H9 (cell line): ENCODE measurements around the gene ACOT11. TPM values are rescaled to one million over a fixed set of nuclear protein-coding genes. Genes with fewer than 3 reads are reported as not detected.

Experiments used
- DNase-seq: peaks from one replicate; pipeline ENCODE4 v3.0.0-alpha.2; 2017
- H2AFZ ChIP-seq: one replicate; pipeline ENCODE4 v1.6.1; 2013; ENCODE audit warnings: mild to moderate bottlenecking, low read length, control low read depth, moderate library complexity
- H2AK5ac ChIP-seq: 2 replicates; pipeline ENCODE4 v1.6.1; 2013; ENCODE audit warnings: low read length, control low read depth, mixed read lengths; ENCODE audit not compliant: insufficient read length
- H2BK120ac ChIP-seq: one replicate; pipeline ENCODE4 v1.6.1; 2013; ENCODE audit warnings: low read depth, mild to moderate bottlenecking, low read length, control low read depth, inconsistent platforms; ENCODE audit not compliant: poor library complexity, severe bottlenecking
- H2BK12ac ChIP-seq: 2 replicates; pipeline ENCODE4 v1.6.1; 2013; ENCODE audit warnings: low read length, control low read depth, mixed read lengths, low read depth; ENCODE audit not compliant: insufficient read length
- H2BK15ac ChIP-seq: 2 replicates; pipeline ENCODE4 v1.6.1; 2013; ENCODE audit warnings: low read depth, low read length, control low read depth
- H2BK20ac ChIP-seq: one replicate; pipeline ENCODE4 v1.6.1; 2013; ENCODE audit warnings: low read depth, mild to moderate bottlenecking, low read length, control low read depth, inconsistent platforms; ENCODE audit not compliant: poor library complexity, severe bottlenecking
- H2BK5ac ChIP-seq: 2 replicates; pipeline ENCODE4 v1.6.1; 2013; ENCODE audit warnings: low read length, control low read depth, mixed read lengths; ENCODE audit not compliant: insufficient read length
- H3K14ac ChIP-seq: 2 replicates; pipeline ENCODE4 v1.6.1; 2013; ENCODE audit warnings: low read length, control low read depth; ENCODE audit not compliant: insufficient read depth
- H3K18ac ChIP-seq: 2 replicates; pipeline ENCODE4 v1.6.1; 2013; ENCODE audit warnings: low read depth, mild to moderate bottlenecking, mixed read lengths, low read length, control low read depth; ENCODE audit not compliant: insufficient read length
- H3K23ac ChIP-seq: 2 replicates; pipeline ENCODE4 v1.6.1; 2013; ENCODE audit warnings: low read length, control low read depth, mixed read lengths, low read depth; ENCODE audit not compliant: insufficient read length
- H3K23me2 ChIP-seq: 2 replicates; pipeline ENCODE4 v1.6.1; 2013; ENCODE audit warnings: low read depth, mild to moderate bottlenecking, mixed read lengths, low read length, control low read depth; ENCODE audit not compliant: insufficient read length, poor library complexity, severe bottlenecking
- H3K27ac ChIP-seq: 2 replicates; pipeline ENCODE4 v1.5.1; 2013; ENCODE audit warnings: low read length, control low read depth, mixed read lengths, low read depth; ENCODE audit not compliant: insufficient read length
- H3K27me3 ChIP-seq: 2 replicates; pipeline ENCODE4 v1.6.1; 2013; ENCODE audit warnings: low read length, control low read depth, inconsistent platforms; ENCODE audit not compliant: insufficient read depth
- H3K4ac ChIP-seq: 2 replicates; pipeline ENCODE4 v1.6.1; 2013; ENCODE audit warnings: low read depth, mild to moderate bottlenecking, control low read depth, inconsistent platforms, low read length, moderate library complexity
- H3K4me1 ChIP-seq: 2 replicates; pipeline ENCODE4 v1.6.1; 2013; ENCODE audit warnings: low read length, control low read depth, inconsistent platforms; ENCODE audit not compliant: insufficient read depth
- H3K4me2 ChIP-seq: 2 replicates; pipeline ENCODE4 v1.6.1; 2013; ENCODE audit warnings: low read length, control low read depth, mixed read lengths; ENCODE audit not compliant: insufficient read length, insufficient read depth
- H3K56ac ChIP-seq: 2 replicates; pipeline ENCODE4 v1.6.1; 2013; ENCODE audit warnings: low read depth, mild to moderate bottlenecking, mixed read lengths, low read length, control low read depth; ENCODE audit not compliant: insufficient read length
- H3K79me1 ChIP-seq: 2 replicates; pipeline ENCODE4 v1.6.1; 2013; ENCODE audit warnings: low read depth, mild to moderate bottlenecking, moderate library complexity, low read length, control low read depth, inconsistent platforms; ENCODE audit not compliant: insufficient read depth, poor library complexity, severe bottlenecking
- H3K79me2 ChIP-seq: 2 replicates; pipeline ENCODE4 v1.6.1; 2013; ENCODE audit warnings: low read length, control low read depth, inconsistent platforms; ENCODE audit not compliant: insufficient read depth
- H3K9ac ChIP-seq: 2 replicates; pipeline ENCODE4 v1.6.1; 2013; ENCODE audit warnings: low read length, control low read depth, mixed read lengths; ENCODE audit not compliant: insufficient read length; ENCODE audit errors: extremely low read depth
- H3K9me3 ChIP-seq: one replicate; pipeline ENCODE4 v1.6.1; 2013; ENCODE audit warnings: low read depth, low read length, inconsistent platforms; ENCODE audit not compliant: control insufficient read depth
- H3T11ph ChIP-seq: one replicate; pipeline ENCODE4 v1.6.1; 2013; ENCODE audit warnings: mild to moderate bottlenecking, low read length, control low read depth, inconsistent platforms
- H4K20me1 ChIP-seq: one replicate; pipeline ENCODE4 v1.6.1; 2013; ENCODE audit not compliant: control insufficient read depth, insufficient read length, insufficient read depth
- H4K5ac ChIP-seq: 2 replicates; pipeline ENCODE4 v1.6.1; 2013; ENCODE audit warnings: low read depth, mild to moderate bottlenecking, mixed read lengths, low read length, control low read depth; ENCODE audit not compliant: insufficient read length
- H4K8ac ChIP-seq: replicated peaks from 2 replicates; pipeline ENCODE4 v1.6.1; 2013; ENCODE audit warnings: low read length, control low read depth, mixed read lengths, low read depth; ENCODE audit not compliant: insufficient read length
- H4K91ac ChIP-seq: 2 replicates; pipeline ENCODE4 v1.6.1; 2013; ENCODE audit warnings: low read depth, mild to moderate bottlenecking, moderate library complexity, mixed read lengths, low read length, control low read depth; ENCODE audit not compliant: insufficient read length
- H3K27ac Mint-ChIP-seq, 3 experiments: 2 replicates in 2 of 3; 3 replicates in 1 of 3; pipeline ENCODE4 v1.8.0; 2020 to 2021; ENCODE audit warnings: mixed read lengths in 3 of 3, mild to moderate bottlenecking in 1 of 3, moderate library complexity in 1 of 3
- H3K27me3 Mint-ChIP-seq: 2 replicates; pipeline ENCODE4 v1.8.0; 2021; ENCODE audit warnings: low read depth, mild to moderate bottlenecking, moderate library complexity, mixed read lengths
- H3K36me3 Mint-ChIP-seq, 3 experiments: 2 replicates in 2 of 3; 3 replicates in 1 of 3; pipeline ENCODE4 v1.8.0; 2020 to 2021; ENCODE audit warnings: low read depth in 3 of 3, mixed read lengths in 3 of 3; ENCODE audit not compliant: insufficient read depth in 1 of 3
- H3K4me1 Mint-ChIP-seq, 2 experiments: 2 replicates each; pipeline ENCODE4 v1.8.0; 2020; ENCODE audit warnings: mixed read lengths in 2 of 2
- H3K4me3 Mint-ChIP-seq, 2 experiments: 2 replicates in 1 of 2; 3 replicates in 1 of 2; pipeline ENCODE4 v1.8.0; 2020 to 2021; ENCODE audit warnings: mild to moderate bottlenecking in 2 of 2, mixed read lengths in 2 of 2, moderate library complexity in 1 of 2
- H3K9me3 Mint-ChIP-seq, 2 experiments: 2 replicates in 1 of 2; 3 replicates in 1 of 2; pipeline ENCODE4 v1.8.0; 2020; ENCODE audit warnings: mild to moderate bottlenecking in 2 of 2, mixed read lengths in 2 of 2, moderate library complexity in 1 of 2
- CTCF ChIP-seq: fragments of 200-600 bp; sonication (generic); conservative IDR thresholded peaks from 3 replicates; pipeline ENCODE4 v1.8.0; 2021; ENCODE audit warnings: antibody characterized with exemption, mild to moderate bottlenecking
- WGBS: extraction: QIAGEN DNeasy Blood & Tissue Kit; methylation state at CpG from one replicate; pipeline ENCODE4 v1.1.7; 2013; ENCODE audit warnings: missing lambda C conversion rate, low lambda C conversion rate, mixed read lengths; ENCODE audit not compliant: insufficient read length; ENCODE audit errors: extremely low coverage; 5-methylcytosine and 5-hydroxymethylcytosine counted together
- total RNA-seq: library from RNA; stranded (reverse); gene quantifications from 2 replicates; pipeline ENCODE4 v1.2.1, GENCODE V29; 2021

The ACOT11 gene
- total RNA-seq, 1 experiment from 2014 or later, result 4.0 TPM

GRCh38 chr1:54595956-54596498 is 48.0 kb downstream of the ACOT11 start:
- Histone ChIP-seq H4K8ac (no peak overlapping the region), H3K23ac (no peak overlapping the region), H2BK120ac (no peak overlapping the region), H2BK15ac (no peak overlapping the region), H3K23me2 (no peaks in the 10 kb centered on the region), H3K14ac (no peak overlapping the region), H4K5ac (no peak overlapping the region), H3K4me2 (no peak overlapping the region), H2AK5ac (no peak overlapping the region), H4K91ac (no peak overlapping the region), H3T11ph (no peak overlapping the region), H3K79me2 (no peaks in the 10 kb centered on the region), H3K9ac (no peak overlapping the region), H2BK12ac (no peak overlapping the region), H3K27me3 (no peaks in the 10 kb centered on the region), H3K27ac (no peak overlapping the region), H3K56ac (no peak overlapping the region), H2BK5ac (no peak overlapping the region), H3K9me3 (no peaks in the 10 kb centered on the region), H4K20me1 (no peaks in the 10 kb centered on the region), H3K4ac (no peak overlapping the region), H3K18ac (no peak overlapping the region), H3K4me1 (no peaks in the 10 kb centered on the region; the same call in 1 of the 2 replicates), H3K79me1 (no peaks in the 10 kb centered on the region), H2BK20ac (no peak overlapping the region), H2AFZ (no peak overlapping the region)
- Mint-ChIP-seq H3K27ac (peak overlapping the region in 2 of 3 experiments; percentile 28 to 37; a peak in 4 of 7 replicates), H3K4me1 (peaks cover 8 to 13% of the 10 kb centered on the region in 2 experiments), H3K27me3 (no peaks in the 10 kb centered on the region), H3K9me3 (no peaks in the 10 kb centered on the region; a peak in 1 of 5 replicates), H3K4me3 (peak overlapping the region in 1 of 2 experiments; percentile 18; a peak in 1 of 5 replicates), H3K36me3 (peaks cover 0 to 3% (median 0%) of the 10 kb centered on the region in 3 experiments; a peak in 1 of 7 replicates)
- no CpG with 5 or more reads among the region's 3 CpGs for WGBS
- TF ChIP-seq CTCF, result no peak
- DNase-seq, result no peak
